MG63 (cell line): ENCODE data around the gene IFITM1. TPM values are rescaled to one million over a fixed set of nuclear protein-coding genes. Genes with fewer than 3 reads are reported as not detected.
"Not testable (repeated sequence)": the region's sequence is repeated elsewhere in the genome, so short reads cannot be mapped to it uniquely, and the experiment has no call there.

Experiments
- DNase-seq: peaks from one replicate; pipeline ENCODE4 v3.0.0-alpha.2; 2020
- H3K27me3 ChIP-seq: fragments of 250-450 bp; sonication (Bioruptor Pico); 2 replicates; pipeline ENCODE4 v1.5.1; 2020; ENCODE audit warnings: mild to moderate bottlenecking, moderate library complexity
- H3K36me3 ChIP-seq: fragments of 250-450 bp; sonication (Bioruptor Pico); 2 replicates; pipeline ENCODE4 v1.5.1; 2020; ENCODE audit warnings: mild to moderate bottlenecking, moderate library complexity
- H3K4me3 ChIP-seq: fragments of 250-450 bp; sonication (Bioruptor Pico); 2 replicates; pipeline ENCODE4 v1.5.1; 2020; ENCODE audit warnings: mild to moderate bottlenecking, moderate library complexity
- H3K9me3 ChIP-seq: fragments of 250-450 bp; sonication (Bioruptor Pico); 2 replicates; pipeline ENCODE4 v1.5.1; 2020; ENCODE audit warnings: mild to moderate bottlenecking, moderate library complexity
- total RNA-seq: library from RNA; depleted of rRNA; stranded (reverse); fragments of >200 nt; shearing (Covaris generic); gene quantifications from 2 replicates; pipeline ENCODE4 v1.2.3, GENCODE V29; 2014; ENCODE audit warnings: low replicate concordance; rRNA removed

IFITM1 gene
- total RNA-seq, 1 experiment from 2014 or later: 62.6 TPM

- no peaks in the 10 kb centered on the region for H3K36me3 ChIP-seq
- H3K9me3 ChIP-seq: peaks cover 2% of the 10 kb centered on the region; the same call in 1 of the 2 replicates
- no peak overlapping the region for H3K4me3 ChIP-seq
- DNase-seq: no peak
- H3K27me3 ChIP-seq: no peaks in the 10 kb centered on the region
These were observed 45.4 kb downstream of the IFITM1 start for GRCh38 chr11:359181-359714.

GRCh38 chr11:360326-361280, 46.8 kb downstream of the IFITM1 start:
- H3K9me3 ChIP-seq: peaks cover 2% of the 10 kb centered on the region; the same call in 1 of the 2 replicates
- H3K4me3 ChIP-seq: no peak overlapping the region
- no peaks in the 10 kb centered on the region for H3K27me3 ChIP-seq
- no peak for DNase-seq
- no peaks in the 10 kb centered on the region for H3K36me3 ChIP-seq

GRCh38 chr11:362642-363442, 49.0 kb downstream of the IFITM1 start:
- H3K9me3 ChIP-seq: peaks cover 2% of the 10 kb centered on the region; the same call in 1 of the 2 replicates
- 0 out of 2 replicates have a peak, but pooled peaks cover 2% of the 10 kb centered on the region for H3K27me3 ChIP-seq
- no peaks in the 10 kb centered on the region for H3K36me3 ChIP-seq
- no peak for DNase-seq
- H3K4me3 ChIP-seq: no peak overlapping the region

DNA sequence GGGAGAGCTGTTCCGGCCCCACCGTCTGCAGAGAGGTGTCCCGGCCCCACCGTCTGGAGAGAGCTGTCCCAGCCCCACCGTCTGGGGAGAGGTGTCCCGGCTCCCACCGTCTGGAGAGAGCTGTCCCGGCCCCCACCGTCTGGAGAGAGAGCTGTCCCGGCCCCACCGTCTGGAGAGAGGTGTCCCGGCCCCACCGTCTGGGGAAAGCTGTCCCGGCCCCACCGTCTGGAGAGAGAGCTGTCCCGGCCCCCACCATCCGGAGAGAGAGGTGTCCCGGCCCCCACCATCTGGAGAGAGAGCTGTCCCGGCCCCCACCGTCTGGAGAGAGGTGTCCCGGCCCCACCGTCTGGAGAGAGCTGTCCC, 49.6 kb downstream of the IFITM1 start:
- H3K4me3 ChIP-seq, DNase-seq, H3K36me3 ChIP-seq, H3K27me3 ChIP-seq, H3K9me3 ChIP-seq: not testable (repeated sequence)

DNA sequence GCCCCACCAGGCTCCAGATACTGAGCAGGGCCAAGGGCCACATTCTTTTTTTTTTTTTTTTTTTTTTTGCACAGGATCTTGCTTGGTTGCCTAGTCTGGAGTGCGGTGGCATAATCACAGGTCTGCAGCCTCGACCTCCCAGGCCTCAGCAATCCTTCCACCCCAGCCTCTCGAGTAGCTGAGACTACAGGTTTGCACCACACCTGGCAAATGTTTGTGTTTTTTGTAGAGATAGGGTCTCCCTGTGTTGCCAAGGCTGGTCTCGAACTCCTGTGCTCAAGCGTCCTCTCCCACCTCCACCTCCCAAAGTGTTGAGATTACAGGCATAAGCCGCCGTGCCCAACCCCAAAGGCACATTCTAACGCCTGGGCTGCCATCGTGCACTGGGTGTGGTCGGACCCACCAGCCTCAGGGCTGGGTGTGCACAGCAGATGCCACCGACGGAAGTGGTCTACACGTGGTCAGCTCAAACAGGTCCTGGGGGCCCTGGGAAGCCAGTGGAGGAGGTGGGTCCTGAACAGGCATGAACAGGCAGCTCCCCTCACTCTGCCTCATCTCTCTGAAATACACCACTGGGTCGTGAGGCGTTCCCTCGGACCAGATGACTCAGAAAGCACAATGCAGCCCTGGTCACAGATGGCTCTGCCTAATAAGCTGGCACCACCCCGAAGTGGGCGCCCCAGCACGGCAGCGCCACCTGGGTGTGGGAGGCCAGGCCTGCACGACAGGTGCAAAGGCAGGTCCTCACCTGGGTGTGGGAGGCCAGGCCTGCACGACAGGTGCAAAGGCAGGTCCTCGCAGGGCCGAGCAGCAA, 50.3 kb downstream of the IFITM1 start:
- 0 out of 2 replicates have a peak, but pooled peaks cover 4% of the 10 kb centered on the region for H3K27me3 ChIP-seq
- DNase-seq: peak; percentile 72
- H3K36me3 ChIP-seq: no peaks in the 10 kb centered on the region
- no peak overlapping the region for H3K4me3 ChIP-seq
- H3K9me3 ChIP-seq: peaks cover 2% of the 10 kb centered on the region; the same call in 1 of the 2 replicates

Other genes with a start within 250 kb of the IFITM1 start
- not detected in 2 replicates for gene SCGB1C1, start 121.0 kb upstream of the IFITM1 start, total RNA-seq
- gene BET1L, start 106.6 kb upstream of the IFITM1 start, total RNA-seq: 28.2 and 29.0 TPM in 2 replicates
- gene RIC8A, start 106.3 kb upstream of the IFITM1 start, total RNA-seq: 142 and 222 TPM in 2 replicates
- 15.1 and 24.9 TPM in 2 replicates for gene SIRT3, start 77.7 kb upstream of the IFITM1 start, total RNA-seq
- 219 and 287 TPM in 2 replicates for gene PSMD13, start 77.1 kb upstream of the IFITM1 start, total RNA-seq
- not detected in 2 replicates for gene NLRP6, start 35.6 kb upstream of the IFITM1 start, total RNA-seq
- gene PGGHG, start 24.9 kb upstream of the IFITM1 start, total RNA-seq: 1.9 and 6.2 TPM in 2 replicates
- gene IFITM5, start 14.5 kb upstream of the IFITM1 start, total RNA-seq: not detected in 2 replicates
- gene IFITM2, start 6.2 kb upstream of the IFITM1 start, total RNA-seq: 35.8 and 50.4 TPM in 2 replicates
- gene IFITM3, start 6.8 kb downstream of the IFITM1 start, total RNA-seq: 62.7 and 85.0 TPM in 2 replicates
- gene B4GALNT4, start 55.5 kb downstream of the IFITM1 start, total RNA-seq: 27.5 and 49.8 TPM in 2 replicates
- gene PKP3, start 80.2 kb downstream of the IFITM1 start, total RNA-seq: 7.6 and 24.1 TPM in 2 replicates
- 28.8 and 89.5 TPM in 2 replicates for gene SIGIRR, start 101.0 kb downstream of the IFITM1 start, total RNA-seq
- gene ANO9, start 128.0 kb downstream of the IFITM1 start, total RNA-seq: not detected in 2 replicates
- 30.2 and 43.3 TPM in 2 replicates for gene PTDSS2, start 136.2 kb downstream of the IFITM1 start, total RNA-seq
- 556 and 832 TPM in 2 replicates for gene RNH1, start 193.2 kb downstream of the IFITM1 start, total RNA-seq
- 78.8 and 207 TPM in 2 replicates for gene HRAS, start 221.5 kb downstream of the IFITM1 start, total RNA-seq
- 0.63 TPM in 1 of 2 replicates, not detected in the other for gene LRRC56, start 223.5 kb downstream of the IFITM1 start, total RNA-seq
- 0.20 and 0.30 TPM in 2 replicates for gene LMNTD2, start 246.7 kb downstream of the IFITM1 start, total RNA-seq
- gene RASSF7, start 246.9 kb downstream of the IFITM1 start, total RNA-seq: 3.0 and 25.8 TPM in 2 replicates